Thyroid gland (tissue), 4 donors: ENCODE measurements around the gene ZNF770.
A peak's percentile ranks its signal among the peaks of the same experiment; 100 is the strongest.

Experiments used
- CTCF ChIP-seq, 6 experiments: fragments of 200-600 bp in 3 of 6; fragments of 450-650 bp in 3 of 6; sonication (generic) in 3 of 6; IDR thresholded peaks; one replicate each; pipeline ENCODE4 v1.5.1; 2016 to 2019; ENCODE audit warnings: antibody characterized with exemption in 6 of 6, mild to moderate bottlenecking in 2 of 6, inconsistent platforms in 1 of 6, moderate library complexity in 1 of 6
- POLR2A ChIP-seq, 2 donors: fragments of 450-650 bp; IDR thresholded peaks; one replicate each; pipeline ENCODE4 v1.6.1; 2017; ENCODE audit warnings: antibody characterized with exemption in 2 of 2, mild to moderate bottlenecking in 2 of 2, moderate library complexity in 1 of 2

GRCh38 chr15:34988027-34988902 lies at the start of gene ZNF770:
- TF ChIP-seq POLR2A (IDR thresholded peaks at IDR 0.05) (peak in 1 of 2 donors; percentile 91), CTCF (IDR thresholded peaks at IDR 0.05) (peak in 1 of 6 experiments; percentile 24)
